IgD-negative memory B cell (primary cell): ENCODE results near the gene CNOT1. TPM values are rescaled to one million over a fixed set of nuclear protein-coding genes. Genes with fewer than 3 reads are reported as not detected.
"Not testable (repeated sequence)": the region's sequence is repeated elsewhere in the genome, so short reads cannot be mapped to it uniquely, and the experiment has no call there.

Experiments
- H3K27ac Mint-ChIP-seq, 3 donors: one replicate each; pipeline ENCODE4 v1.8.0; 2020 to 2022; ENCODE audit warnings: mild to moderate bottlenecking in 3 of 3, mixed read lengths in 3 of 3, moderate library complexity in 1 of 3
- H3K27me3 Mint-ChIP-seq: one replicate; pipeline ENCODE4 v1.8.0; 2021; ENCODE audit warnings: mixed read lengths
- H3K36me3 Mint-ChIP-seq: one replicate; pipeline ENCODE4 v1.8.0; 2020; ENCODE audit warnings: mild to moderate bottlenecking, mixed read lengths
- H3K4me1 Mint-ChIP-seq, 3 donors: one replicate each; pipeline ENCODE4 v1.8.0; 2020 to 2022; ENCODE audit warnings: mixed read lengths in 3 of 3, mild to moderate bottlenecking in 1 of 3
- H3K4me3 Mint-ChIP-seq, 4 donors: one replicate each; pipeline ENCODE4 v1.8.0; 2020 to 2022; ENCODE audit warnings: mild to moderate bottlenecking in 4 of 4, mixed read lengths in 4 of 4, moderate library complexity in 3 of 4
- H3K9me3 Mint-ChIP-seq, 3 donors: one replicate each; pipeline ENCODE4 v1.8.0; 2020 to 2021; ENCODE audit warnings: mixed read lengths in 3 of 3, mild to moderate bottlenecking in 1 of 3
- polyA plus RNA-seq: library from polyadenylated mRNA; unstranded; fragments of 300-500 nt; fragmentation: Illumina TruSeq; gene quantifications from one replicate; pipeline ENCODE4 v1.2.3, GENCODE V29; 2021

CNOT1 gene
- polyA plus RNA-seq, 1 donor from 2014 or later, result 80.9 TPM

- Mint-ChIP-seq H3K4me1 (peaks cover 0 to 6% (median 2%) of the 10 kb centered on the region in 3 donors), H3K4me3 (no peak overlapping the region), H3K27ac (no peak overlapping the region), H3K9me3 (no peaks in the 10 kb centered on the region), H3K27me3 (no peaks in the 10 kb centered on the region), H3K36me3 (no peaks in the 10 kb centered on the region)
Measured at GRCh38 chr16:58647107-58647506, 17.5 kb upstream of the CNOT1 start.

DNA sequence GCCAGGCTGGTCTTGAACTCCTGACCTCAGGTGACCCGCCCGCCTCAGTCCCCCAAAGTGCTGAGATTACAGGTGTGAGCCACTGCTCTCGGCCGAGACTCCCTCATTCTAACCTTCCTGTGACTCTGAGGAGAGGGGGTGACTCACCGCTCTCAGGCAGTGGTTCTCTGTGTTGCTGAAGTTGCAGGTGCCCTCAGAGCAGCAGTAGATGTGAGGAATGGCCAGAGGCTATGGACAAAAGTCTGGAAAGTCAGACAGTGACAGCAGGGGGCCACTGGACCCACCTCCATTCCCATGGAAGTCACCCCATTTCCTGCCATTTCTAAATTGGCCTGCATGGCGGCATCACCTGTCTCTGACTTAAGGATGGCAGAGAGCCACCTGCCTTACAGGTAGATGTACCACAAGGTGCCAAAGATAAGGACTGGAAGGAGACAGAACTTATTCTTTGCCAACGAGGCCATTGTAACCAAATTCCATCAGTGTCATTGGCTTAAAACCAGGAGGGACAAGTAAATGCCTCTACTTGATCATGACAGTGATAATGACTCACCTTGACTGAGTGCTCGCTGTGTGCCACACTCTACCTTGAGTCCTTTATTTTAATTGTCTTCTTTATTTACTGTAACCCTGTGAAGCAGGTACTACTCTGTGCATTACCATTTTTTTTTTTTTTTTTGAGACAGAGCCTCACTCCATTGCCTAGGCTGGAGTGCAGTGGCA is 15.3 kb upstream of the CNOT1 start:
- H3K4me1 Mint-ChIP-seq, result no peaks in the 10 kb centered on the region
- H3K27ac Mint-ChIP-seq, result no peak overlapping the region
- H3K4me3 Mint-ChIP-seq, result no peak overlapping the region
- no peaks in the 10 kb centered on the region for H3K9me3 Mint-ChIP-seq
- no peaks in the 10 kb centered on the region for H3K27me3 Mint-ChIP-seq
- no peaks in the 10 kb centered on the region for H3K36me3 Mint-ChIP-seq

GRCh38 chr16:58644108-58644507 is 14.5 kb upstream of the CNOT1 start:
- no peaks in the 10 kb centered on the region for H3K4me1 Mint-ChIP-seq
- no peak overlapping the region for H3K27ac Mint-ChIP-seq
- no peaks in the 10 kb centered on the region for H3K36me3 Mint-ChIP-seq
- H3K27me3 Mint-ChIP-seq, result no peaks in the 10 kb centered on the region
- no peaks in the 10 kb centered on the region for H3K9me3 Mint-ChIP-seq
- H3K4me3 Mint-ChIP-seq, result no peak overlapping the region

DNA sequence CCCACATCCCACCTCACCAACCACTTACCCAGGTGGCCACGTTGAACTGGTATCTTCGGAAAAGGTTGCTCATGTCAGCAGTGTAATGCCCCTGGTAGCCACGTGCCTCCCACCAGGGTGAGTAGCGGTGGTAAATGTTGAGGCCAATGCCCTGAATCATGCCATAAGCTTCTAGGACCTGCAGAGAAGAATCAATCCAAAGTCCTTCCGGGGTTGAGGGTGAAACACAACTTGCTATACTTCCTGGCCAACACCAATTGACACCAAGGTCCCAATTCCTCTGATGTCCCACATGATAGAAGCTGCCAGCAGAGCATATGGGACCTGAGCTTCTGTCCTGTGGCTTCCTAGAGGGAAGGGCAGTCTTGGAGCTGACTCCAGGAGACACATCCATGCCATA is 11.3 kb upstream of the CNOT1 start:
- Mint-ChIP-seq H3K36me3 (no peaks in the 10 kb centered on the region), H3K27ac (no peak overlapping the region), H3K9me3 (no peaks in the 10 kb centered on the region), H3K4me3 (no peak overlapping the region), H3K4me1 (no peaks in the 10 kb centered on the region), H3K27me3 (peaks cover 2% of the 10 kb centered on the region)

- Mint-ChIP-seq H3K9me3 (no peaks in the 10 kb centered on the region), H3K36me3 (no peaks in the 10 kb centered on the region), H3K27me3 (peaks cover 2% of the 10 kb centered on the region), H3K4me3 (no peak overlapping the region), H3K27ac (no peak overlapping the region), H3K4me1 (no peaks in the 10 kb centered on the region)
Measured at GRCh38 chr16:58639836-58640235, 10.2 kb upstream of the CNOT1 start.

DNA sequence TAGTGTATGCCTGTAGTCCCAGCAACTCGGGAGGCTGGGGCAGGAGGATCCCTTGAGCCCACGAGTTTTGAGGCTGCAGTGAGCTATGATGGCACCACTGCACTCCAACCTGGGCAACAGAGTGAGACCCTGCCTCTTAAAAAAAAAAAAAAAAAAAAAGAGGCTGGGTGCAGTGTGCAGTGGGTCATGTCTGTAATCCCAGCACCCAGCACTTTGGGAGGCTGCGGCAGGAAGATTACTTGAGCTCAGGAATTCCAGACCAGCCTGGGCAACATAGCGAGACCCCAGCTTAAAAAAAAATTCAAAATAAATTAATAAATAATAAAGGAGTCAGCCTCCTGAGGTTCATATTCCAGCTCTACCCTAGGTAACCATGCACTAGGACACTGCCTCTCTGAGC is 9.6 kb upstream of the CNOT1 start:
- no peaks in the 10 kb centered on the region for H3K9me3 Mint-ChIP-seq

DNA sequence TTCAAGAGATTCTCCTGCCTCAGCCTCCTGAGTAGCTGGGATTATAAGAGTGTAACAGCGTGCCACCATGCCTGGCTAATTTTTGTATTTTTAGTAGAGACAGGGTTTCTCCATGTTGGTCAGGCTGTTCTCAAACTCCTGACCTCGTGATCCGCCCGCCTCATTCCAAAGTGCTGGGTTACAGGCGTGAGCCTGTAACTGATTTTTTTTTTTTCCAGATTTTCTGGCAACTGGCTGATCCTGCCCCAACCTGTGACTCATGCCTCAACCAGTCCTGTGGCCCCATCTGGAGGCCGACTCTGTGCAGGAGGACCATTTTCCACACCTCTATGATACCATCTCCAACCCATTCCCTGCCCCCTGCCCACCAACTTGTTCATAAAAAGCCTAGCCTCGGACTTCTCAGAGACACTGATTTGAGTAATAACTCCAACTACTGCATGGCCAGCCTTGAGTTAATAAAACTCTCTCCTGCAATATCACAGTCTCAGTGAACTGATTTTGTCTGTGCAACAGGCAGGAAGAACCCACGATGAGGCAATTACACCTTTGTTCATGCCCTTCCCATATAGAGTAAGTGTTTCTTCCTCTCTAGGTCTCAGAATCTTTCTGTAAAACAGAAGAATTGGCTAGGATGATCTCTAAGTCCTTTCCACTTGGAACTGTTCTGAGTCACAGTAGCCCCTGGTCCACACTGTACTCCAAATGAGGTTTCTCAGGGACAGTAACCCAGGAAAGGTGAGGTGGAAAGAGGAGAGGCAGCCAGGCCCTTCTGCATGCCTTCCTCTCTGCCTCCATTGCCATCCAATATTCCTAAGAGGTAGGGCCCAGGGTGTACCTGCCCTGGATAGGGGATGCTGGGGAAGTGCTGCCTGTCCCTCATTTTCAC is 8.8 kb upstream of the CNOT1 start:
- H3K9me3 Mint-ChIP-seq, result no peaks in the 10 kb centered on the region
- no peaks in the 10 kb centered on the region for H3K4me1 Mint-ChIP-seq
- no peak overlapping the region for H3K4me3 Mint-ChIP-seq
- peaks cover 2% of the 10 kb centered on the region for H3K27me3 Mint-ChIP-seq
- no peaks in the 10 kb centered on the region for H3K36me3 Mint-ChIP-seq
- H3K27ac Mint-ChIP-seq, result no peak overlapping the region

More for the DNA sequence above, 9.6 kb upstream of the CNOT1 start:
- H3K4me1 Mint-ChIP-seq, result no peaks in the 10 kb centered on the region
- peaks cover 2% of the 10 kb centered on the region for H3K27me3 Mint-ChIP-seq
- no peak overlapping the region for H3K27ac Mint-ChIP-seq
- no peaks in the 10 kb centered on the region for H3K36me3 Mint-ChIP-seq
- H3K4me3 Mint-ChIP-seq, result no peak overlapping the region

DNA sequence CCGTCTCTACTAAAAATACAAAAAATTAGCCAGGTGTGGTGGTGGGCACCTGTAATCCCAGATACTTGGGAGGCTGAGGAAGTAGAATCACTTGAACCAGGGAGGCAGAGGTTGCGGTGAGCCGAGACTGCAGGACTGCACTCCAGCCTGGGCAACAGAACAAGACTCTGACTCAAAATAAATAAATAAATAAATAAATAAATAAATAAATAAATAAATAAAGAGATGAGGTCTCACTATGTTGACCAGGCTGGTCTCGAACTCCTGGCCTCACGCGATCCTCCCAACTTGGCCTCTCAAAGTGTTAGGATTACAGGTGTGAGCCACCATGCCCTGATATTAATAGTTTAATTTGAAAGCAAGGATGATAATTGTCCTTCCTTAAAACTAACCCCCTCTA is 7.4 kb upstream of the CNOT1 start:
- not testable (repeated sequence) for H3K4me3 Mint-ChIP-seq, H3K9me3 Mint-ChIP-seq, H3K4me1 Mint-ChIP-seq, H3K27me3 Mint-ChIP-seq, H3K36me3 Mint-ChIP-seq, H3K27ac Mint-ChIP-seq

- no peaks in the 10 kb centered on the region for H3K36me3 Mint-ChIP-seq
- no peak overlapping the region for H3K27ac Mint-ChIP-seq
- H3K27me3 Mint-ChIP-seq, result peaks cover 2% of the 10 kb centered on the region
- peaks cover 0 to 2% (median 0%) of the 10 kb centered on the region in 3 donors for H3K4me1 Mint-ChIP-seq
- H3K4me3 Mint-ChIP-seq, result no peak overlapping the region
- H3K9me3 Mint-ChIP-seq, result no peaks in the 10 kb centered on the region
Measured at GRCh38 chr16:58636466-58636865, 6.8 kb upstream of the CNOT1 start.

DNA sequence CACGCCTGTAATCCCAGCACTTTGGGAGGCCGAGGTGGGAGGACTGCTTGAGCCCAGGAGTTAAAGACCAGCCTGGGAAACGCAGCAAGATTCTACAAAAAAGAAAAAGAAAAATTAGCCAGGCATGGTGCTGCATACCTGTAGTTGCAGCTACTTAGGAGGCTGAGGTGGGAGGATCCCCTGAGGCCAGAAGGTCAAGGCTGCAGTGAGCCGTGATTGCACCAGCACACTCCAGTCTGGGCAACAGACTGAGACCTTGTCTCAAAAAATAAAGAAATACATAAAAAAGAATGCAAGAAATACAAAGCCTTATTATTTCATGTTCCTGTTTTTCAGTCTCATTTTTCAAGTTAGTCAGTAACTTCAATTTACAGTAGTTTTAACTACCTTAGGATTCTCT is 5.9 kb upstream of the CNOT1 start:
- no peak overlapping the region for H3K4me3 Mint-ChIP-seq
- H3K36me3 Mint-ChIP-seq, result no peaks in the 10 kb centered on the region
- H3K9me3 Mint-ChIP-seq, result no peaks in the 10 kb centered on the region
- H3K4me1 Mint-ChIP-seq, result peaks cover 2% of the 10 kb centered on the region in 3 donors
- no peak overlapping the region for H3K27ac Mint-ChIP-seq
- peaks cover 2% of the 10 kb centered on the region for H3K27me3 Mint-ChIP-seq

DNA sequence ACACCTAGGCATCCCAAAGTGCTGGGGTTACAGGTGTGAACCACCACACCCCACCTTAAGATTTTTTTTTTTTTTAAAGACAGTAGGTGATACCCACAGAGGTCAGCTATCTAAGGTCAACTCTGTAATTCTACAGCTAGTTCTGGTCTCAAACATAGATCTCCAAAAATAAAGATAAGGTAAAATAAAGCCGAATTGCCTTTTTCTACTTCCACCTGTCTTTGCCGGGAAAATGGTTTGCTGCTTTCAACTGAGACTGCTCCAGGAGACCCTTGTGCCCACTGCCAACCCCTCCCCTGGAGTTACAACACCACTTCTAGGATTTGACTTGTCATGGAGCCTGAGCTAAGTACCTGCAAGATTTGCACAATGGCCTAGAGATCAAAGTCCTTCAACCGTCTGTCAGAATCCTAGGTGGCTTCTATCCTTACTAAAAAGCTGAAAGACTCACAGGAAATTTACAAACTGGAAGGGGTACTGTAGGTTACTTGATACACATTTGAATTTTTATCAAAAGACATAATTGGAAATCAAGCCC is 4.7 kb upstream of the CNOT1 start:
- H3K36me3 Mint-ChIP-seq, result no peaks in the 10 kb centered on the region
- no peak overlapping the region for H3K4me3 Mint-ChIP-seq
- H3K4me1 Mint-ChIP-seq, result peaks cover 4 to 9% (median 5%) of the 10 kb centered on the region in 3 donors
- H3K9me3 Mint-ChIP-seq, result no peaks in the 10 kb centered on the region
- H3K27me3 Mint-ChIP-seq, result peaks cover 2% of the 10 kb centered on the region
- peak overlapping the region in 1 of 3 donors; percentile 25 for H3K27ac Mint-ChIP-seq

DNA sequence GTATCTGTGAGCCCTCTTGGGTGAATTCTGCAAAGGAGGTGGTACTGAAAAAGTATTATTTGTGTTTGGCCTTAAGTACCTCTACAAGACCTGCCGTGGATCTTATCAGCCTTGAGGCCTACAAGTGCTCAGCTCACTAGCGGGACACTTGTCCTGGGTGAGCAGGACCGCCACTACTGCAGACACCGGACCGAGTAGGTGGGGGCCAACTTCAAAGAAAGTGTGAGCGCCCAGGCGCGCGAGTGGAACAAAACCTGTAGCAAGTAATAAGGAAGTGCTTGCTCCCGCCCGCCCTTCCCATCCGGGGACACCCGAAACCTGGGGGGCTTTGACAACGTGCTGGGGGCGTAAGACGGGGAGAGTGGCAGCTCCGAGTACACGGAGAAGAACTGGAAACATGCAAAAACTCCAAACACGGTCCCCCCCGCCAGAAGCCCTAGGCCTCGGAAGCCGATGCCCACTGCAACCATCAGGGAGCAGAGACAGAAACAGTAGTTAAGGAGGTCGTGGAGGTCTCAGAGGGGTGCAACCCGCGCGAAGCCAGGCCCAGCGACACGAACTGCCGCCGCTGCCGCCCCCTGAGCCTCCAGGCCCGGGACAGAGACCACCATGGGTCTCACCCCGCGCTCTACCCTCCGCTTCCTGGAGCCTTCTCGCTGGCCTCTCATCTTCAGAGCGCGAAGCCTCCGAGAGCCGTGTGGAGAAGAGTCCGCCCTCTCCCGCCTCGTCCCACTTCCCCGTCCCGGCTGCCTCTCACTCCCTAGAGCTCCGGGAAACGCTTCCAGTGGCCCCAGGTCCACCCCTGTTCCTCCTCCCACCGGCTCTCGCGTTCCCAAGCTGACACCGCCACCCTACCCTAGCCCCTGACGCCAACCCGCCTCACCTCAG is 537 bp downstream of the CNOT1 start:
- no peaks in the 10 kb centered on the region for H3K36me3 Mint-ChIP-seq
- H3K4me1 Mint-ChIP-seq, result peaks cover 20 to 26% (median 22%) of the 10 kb centered on the region in 3 donors
- H3K27ac Mint-ChIP-seq, result peak overlapping the region; percentile 98 to 100 (median 99)
- H3K27me3 Mint-ChIP-seq, result no peaks in the 10 kb centered on the region
- peak overlapping the region; percentile 97 to 100 (median 99) for H3K4me3 Mint-ChIP-seq
- H3K9me3 Mint-ChIP-seq, result no peaks in the 10 kb centered on the region

DNA sequence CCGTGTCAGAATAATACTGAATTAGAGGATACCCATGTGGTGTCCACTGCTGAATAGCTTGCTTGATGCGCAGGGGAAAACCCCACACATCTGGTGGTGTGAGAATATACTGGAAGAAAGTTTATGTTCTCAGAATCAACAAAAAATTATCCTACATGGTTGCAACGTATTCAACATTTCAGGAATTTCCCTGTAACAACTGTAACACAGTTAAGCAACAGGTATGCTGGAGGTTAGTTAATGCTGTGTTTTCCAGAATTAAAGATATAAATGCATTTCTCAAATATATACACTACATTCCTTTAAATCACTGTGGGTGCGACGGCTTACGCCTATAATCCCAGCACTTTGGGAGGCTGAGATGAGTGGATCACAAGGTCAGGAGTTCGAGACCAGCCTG is 5.4 kb downstream of the CNOT1 start:
- H3K4me3 Mint-ChIP-seq, result no peak overlapping the region
- H3K9me3 Mint-ChIP-seq, result no peaks in the 10 kb centered on the region
- peak overlapping the region in 1 of 3 donors; percentile 43 for H3K27ac Mint-ChIP-seq
- H3K27me3 Mint-ChIP-seq, result no peaks in the 10 kb centered on the region
- no peaks in the 10 kb centered on the region for H3K36me3 Mint-ChIP-seq
- H3K4me1 Mint-ChIP-seq, result peaks cover 24 to 28% (median 27%) of the 10 kb centered on the region in 3 donors

- H3K9me3 Mint-ChIP-seq, result no peaks in the 10 kb centered on the region
- peak overlapping the region in 1 of 3 donors; percentile 50 for H3K27ac Mint-ChIP-seq
- peaks cover 15 to 18% (median 18%) of the 10 kb centered on the region in 3 donors for H3K4me1 Mint-ChIP-seq
- H3K27me3 Mint-ChIP-seq, result no peaks in the 10 kb centered on the region
- peak overlapping the region in 1 of 4 donors; percentile 30 for H3K4me3 Mint-ChIP-seq
- peaks cover 5% of the 10 kb centered on the region for H3K36me3 Mint-ChIP-seq
Measured at GRCh38 chr16:58620396-58620795, 9.2 kb downstream of the CNOT1 start.
